Measurements from ENCODE around the gene FAM13B. TPM values are rescaled to one million over a fixed set of nuclear protein-coding genes. Genes with fewer than 3 reads are reported as not detected.

Gene FAM13B
- total RNA-seq (2021) (22.7 and 23.5 TPM in 2 replicates), Bru-seq, nascent RNA (percentile 90 among the genes with signal in this experiment), BruChase-seq, experiment 1, labeled RNA remaining after a 2-hour chase (percentile 87 among the genes with signal in this experiment), BruChase-seq, experiment 2, labeled RNA remaining after a 6-hour chase (percentile 84 among the genes with signal in this experiment)
- long read RNA-seq, partial matches to known transcripts = 1 of 9 reads
- long read RNA-seq, other reads (novel, unspliced or antisense) = 8 of 9 reads

- CTCF ChIA-PET = interaction anchor here (0.6 kb wide), 1 partner anchor 403 kb away, joined by 3 read pairs; no protein-coding TSS in a partner anchor
- peak; percentile 82 for DNase-seq (ENCODE audit: low spot score)
- no TSS peak for BruUV-seq (replicated peaks)
- Histone ChIP-seq H3K36me3 (ENCODE audit: insufficient read depth, low read length, poor library complexity, severe bottlenecking) (no peaks in the 10 kb centered on the region), H3K27me3 (replicated peaks; ENCODE audit: insufficient read depth, low read depth, low read length, poor library complexity) (no peaks in the 10 kb centered on the region), H3K9me3 (ENCODE audit: low read depth, low read length, poor library complexity, severe bottlenecking) (no peaks in the 10 kb centered on the region), H3K4me3 (ENCODE audit: low read depth, low read length, poor library complexity, severe bottlenecking) (peak within 1 kb of the TSS; percentile 93), H3K27ac (ENCODE audit: low read depth, low read length, poor library complexity, severe bottlenecking) (peak within 1 kb of the TSS; percentile 100), H3K4me1 (ENCODE audit: insufficient read depth, low read length, poor library complexity, severe bottlenecking) (peaks cover 12% of the 10 kb centered on the region)
- TF ChIP-seq, protein P1, sequence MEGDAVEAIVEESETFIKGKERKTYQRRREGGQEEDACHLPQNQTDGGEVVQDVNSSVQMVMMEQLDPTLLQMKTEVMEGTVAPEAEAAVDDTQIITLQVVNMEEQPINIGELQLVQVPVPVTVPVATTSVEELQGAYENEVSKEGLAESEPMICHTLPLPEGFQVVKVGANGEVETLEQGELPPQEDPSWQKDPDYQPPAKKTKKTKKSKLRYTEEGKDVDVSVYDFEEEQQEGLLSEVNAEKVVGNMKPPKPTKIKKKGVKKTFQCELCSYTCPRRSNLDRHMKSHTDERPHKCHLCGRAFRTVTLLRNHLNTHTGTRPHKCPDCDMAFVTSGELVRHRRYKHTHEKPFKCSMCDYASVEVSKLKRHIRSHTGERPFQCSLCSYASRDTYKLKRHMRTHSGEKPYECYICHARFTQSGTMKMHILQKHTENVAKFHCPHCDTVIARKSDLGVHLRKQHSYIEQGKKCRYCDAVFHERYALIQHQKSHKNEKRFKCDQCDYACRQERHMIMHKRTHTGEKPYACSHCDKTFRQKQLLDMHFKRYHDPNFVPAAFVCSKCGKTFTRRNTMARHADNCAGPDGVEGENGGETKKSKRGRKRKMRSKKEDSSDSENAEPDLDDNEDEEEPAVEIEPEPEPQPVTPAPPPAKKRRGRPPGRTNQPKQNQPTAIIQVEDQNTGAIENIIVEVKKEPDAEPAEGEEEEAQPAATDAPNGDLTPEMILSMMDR (conservative IDR thresholded peaks at IDR 0.05; ENCODE audit: low read depth, low read length) = no peak
- no peak for TF ChIP-seq EZH2 (IDR thresholded peaks at IDR 0.05; ENCODE audit: borderline replicate concordance, low read depth, low read length, poor library complexity, severe bottlenecking)
- intact Hi-C loops (cut with micrococcal nuclease; ENCODE audit: unreplicated experiment) = loop anchor here (10.0 kb wide), 1 partner anchor 278 kb away; the partner anchor contains the start of gene HNRNPA0
- POLR2A ChIA-PET (ENCODE audit: low non-redundant PET) = no interaction called here
These were observed at the start of gene FAM13B for GRCh38 chr5:138032572-138033385. Gene FAM13B, minus strand, starts transcription at chr5:138033079. Its CDS starts 13,968 bp downstream, at chr5:138019111.

DNA sequence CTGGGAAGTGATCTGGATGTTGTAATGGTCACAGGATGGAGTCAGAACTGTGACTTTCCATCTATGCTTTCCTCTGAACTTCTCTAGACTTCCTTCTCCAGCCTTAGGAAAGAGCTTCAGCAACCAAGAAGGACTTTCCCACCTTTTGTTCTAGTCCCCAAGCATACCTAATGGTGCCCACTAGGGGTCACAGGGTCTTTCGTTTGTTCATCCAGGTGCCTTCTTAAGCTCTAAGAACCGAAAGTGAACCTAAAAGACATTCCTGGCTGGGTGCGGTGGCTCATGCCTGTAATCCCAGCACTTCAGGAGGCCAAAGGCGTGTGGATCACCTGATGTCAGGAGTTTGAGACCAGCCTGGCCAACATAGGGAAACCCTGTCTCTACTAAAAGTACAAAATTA is 49.2 kb upstream of the FAM13B start:
- Histone ChIP-seq H3K36me3 (ENCODE audit: insufficient read depth, low read length, poor library complexity, severe bottlenecking) (no peaks in the 10 kb centered on the region), H3K9me3 (ENCODE audit: low read depth, low read length, poor library complexity, severe bottlenecking) (no peaks in the 10 kb centered on the region), H3K4me3 (ENCODE audit: low read depth, low read length, poor library complexity, severe bottlenecking) (no peak overlapping the region), H3K27ac (ENCODE audit: low read depth, low read length, poor library complexity, severe bottlenecking) (no peak overlapping the region), H3K4me1 (ENCODE audit: insufficient read depth, low read length, poor library complexity, severe bottlenecking) (no peaks in the 10 kb centered on the region), H3K27me3 (replicated peaks; ENCODE audit: insufficient read depth, low read depth, low read length, poor library complexity) (no peaks in the 10 kb centered on the region)
- TF ChIP-seq, protein P1 (conservative IDR thresholded peaks at IDR 0.05; ENCODE audit: low read depth, low read length) = no peak
- no peak for TF ChIP-seq EZH2 (IDR thresholded peaks at IDR 0.05; ENCODE audit: borderline replicate concordance, low read depth, low read length, poor library complexity, severe bottlenecking)
- no peak for DNase-seq (ENCODE audit: low spot score)
- BruUV-seq (replicated peaks) = no TSS peak
- CTCF ChIA-PET = interaction anchor here (0.7 kb wide), 1 partner anchor 51 kb away, joined by 3 read pairs; no protein-coding TSS in a partner anchor
- POLR2A ChIA-PET (ENCODE audit: low non-redundant PET) = no interaction called here
- intact Hi-C loops (cut with micrococcal nuclease; ENCODE audit: unreplicated experiment) = no loop called here

DNA sequence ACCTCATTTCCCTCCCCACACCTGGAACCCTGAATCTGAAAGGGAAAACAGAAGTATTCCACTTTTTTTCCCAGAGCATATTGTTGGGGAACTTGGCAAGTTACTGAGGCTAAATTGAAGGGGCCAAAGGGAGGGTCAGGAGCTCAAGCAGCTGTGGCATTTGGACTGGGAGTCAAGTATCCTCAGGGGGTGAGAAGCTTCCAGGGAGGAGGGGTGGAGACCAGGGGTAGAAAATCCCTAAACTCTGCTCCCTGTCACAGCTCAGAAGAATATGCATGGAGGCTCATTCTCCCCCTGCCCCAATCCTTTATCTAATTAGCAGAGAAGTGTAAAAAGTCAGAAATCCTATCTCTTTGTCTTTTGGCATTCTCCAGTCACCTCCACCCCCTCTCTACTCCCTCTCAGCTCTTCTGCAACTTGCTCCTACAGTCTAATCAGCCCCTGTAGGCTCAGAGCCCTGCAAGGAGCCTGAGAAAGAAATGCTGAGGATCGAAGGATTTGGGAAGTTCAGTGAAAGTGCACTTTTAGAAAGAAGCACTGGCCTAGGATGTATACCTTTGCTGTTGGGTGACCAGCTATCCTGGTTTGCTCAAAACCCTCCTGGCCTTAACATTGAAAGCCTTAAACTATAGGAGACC is 45.2 kb upstream of the FAM13B start:
- BruUV-seq (replicated peaks) = no TSS peak

More for the DNA sequence above, 45.2 kb upstream of the FAM13B start:
- intact Hi-C loops (cut with micrococcal nuclease; ENCODE audit: unreplicated experiment) = no loop called here
- ChIA-PET POLR2A (ENCODE audit: low non-redundant PET) (no interaction called here), CTCF (interaction anchor here (0.5 to 2.0 kb wide), 2 partner anchors 53 to 55 kb away, joined by 3 to 11 read pairs; no protein-coding TSS in a partner anchor)
- DNase-seq (ENCODE audit: low spot score) = no peak
- no peaks in the 10 kb centered on the region for H3K9me3 ChIP-seq (ENCODE audit: low read depth, low read length, poor library complexity, severe bottlenecking)
- no peak overlapping the region for H3K4me3 ChIP-seq (ENCODE audit: low read depth, low read length, poor library complexity, severe bottlenecking)
- no peaks in the 10 kb centered on the region for H3K27me3 ChIP-seq (replicated peaks; ENCODE audit: insufficient read depth, low read depth, low read length, poor library complexity)
- no peaks in the 10 kb centered on the region for H3K4me1 ChIP-seq (ENCODE audit: insufficient read depth, low read length, poor library complexity, severe bottlenecking)
- TF ChIP-seq EZH2 (IDR thresholded peaks at IDR 0.05; ENCODE audit: borderline replicate concordance, low read depth, low read length, poor library complexity, severe bottlenecking) = no peak
- TF ChIP-seq, protein P1 (conservative IDR thresholded peaks at IDR 0.05; ENCODE audit: low read depth, low read length) = no peak
- H3K36me3 ChIP-seq (ENCODE audit: insufficient read depth, low read length, poor library complexity, severe bottlenecking) = no peaks in the 10 kb centered on the region
- no peak overlapping the region for H3K27ac ChIP-seq (ENCODE audit: low read depth, low read length, poor library complexity, severe bottlenecking)

All from A673 (cell line).